ENCODE results near the gene TMEM183A. TPM values are rescaled to one million over a fixed set of nuclear protein-coding genes. Genes with fewer than 3 reads are reported as not detected.
A peak's percentile ranks its signal among the peaks of the same experiment; 100 is the strongest.

The TMEM183A gene
- total RNA-seq, 4 donors from 2014 or later: 104 to 253 (median 111) TPM

GRCh38 chr1:203038891-203039608 lies 31.9 kb downstream of the TMEM183A start:
- no peak for TF ChIP-seq POLR2A (IDR thresholded peaks at IDR 0.05)
- TF ChIP-seq, protein P1, sequence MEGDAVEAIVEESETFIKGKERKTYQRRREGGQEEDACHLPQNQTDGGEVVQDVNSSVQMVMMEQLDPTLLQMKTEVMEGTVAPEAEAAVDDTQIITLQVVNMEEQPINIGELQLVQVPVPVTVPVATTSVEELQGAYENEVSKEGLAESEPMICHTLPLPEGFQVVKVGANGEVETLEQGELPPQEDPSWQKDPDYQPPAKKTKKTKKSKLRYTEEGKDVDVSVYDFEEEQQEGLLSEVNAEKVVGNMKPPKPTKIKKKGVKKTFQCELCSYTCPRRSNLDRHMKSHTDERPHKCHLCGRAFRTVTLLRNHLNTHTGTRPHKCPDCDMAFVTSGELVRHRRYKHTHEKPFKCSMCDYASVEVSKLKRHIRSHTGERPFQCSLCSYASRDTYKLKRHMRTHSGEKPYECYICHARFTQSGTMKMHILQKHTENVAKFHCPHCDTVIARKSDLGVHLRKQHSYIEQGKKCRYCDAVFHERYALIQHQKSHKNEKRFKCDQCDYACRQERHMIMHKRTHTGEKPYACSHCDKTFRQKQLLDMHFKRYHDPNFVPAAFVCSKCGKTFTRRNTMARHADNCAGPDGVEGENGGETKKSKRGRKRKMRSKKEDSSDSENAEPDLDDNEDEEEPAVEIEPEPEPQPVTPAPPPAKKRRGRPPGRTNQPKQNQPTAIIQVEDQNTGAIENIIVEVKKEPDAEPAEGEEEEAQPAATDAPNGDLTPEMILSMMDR (IDR thresholded peaks at IDR 0.05): peak; percentile 86 to 91 (median 88)
- DNase-seq: peak; percentile 74
- intact Hi-C loops (cut with DNase I; ENCODE audit: low total_unique reads): loop anchor here (2.0 kb wide), 1 partner anchor 176 kb away; no protein-coding TSS in a partner anchor
- H3K4me1 ChIP-seq: peaks cover 0 to 9% (median 1%) of the 10 kb centered on the region in 4 donors
- in situ Hi-C loops (cut with MboI; ENCODE audit: low pct_ligation_motif_present in 1 of 4, low pct_unique_long_range_greater_than_20kb in 1 of 4, low sequenced_read_pairs in 3 of 4): loop anchor here in 3 of 4 donors (10.0 kb wide), 2 partner anchors 176 to 186 kb away; partner anchors contain the start of gene CHIT1 (in 1 of the 3)
- no peaks in the 10 kb centered on the region for H3K27me3 ChIP-seq
- WGBS, 2 donors (ENCODE audit: low coverage in 1 of 2): 17 to 47% methylated on average over 6 to 22 of the region's 22 CpGs
- no peak overlapping the region for H3K4me3 ChIP-seq
- peak overlapping the region in 3 of 4 donors; percentile 26 to 52 (median 43) for H3K27ac ChIP-seq
- no peaks in the 10 kb centered on the region for H3K36me3 ChIP-seq
- H3K9me3 ChIP-seq: no peaks in the 10 kb centered on the region

GRCh38 chr1:203039609-203040512 lies 32.7 kb downstream of the TMEM183A start:
- Histone ChIP-seq H3K4me3 (no peak overlapping the region), H3K36me3 (no peaks in the 10 kb centered on the region), H3K9me3 (no peaks in the 10 kb centered on the region), H3K27ac (no peak overlapping the region), H3K4me1 (peaks cover 0 to 9% (median 1%) of the 10 kb centered on the region in 4 donors), H3K27me3 (no peaks in the 10 kb centered on the region)
- no peak for DNase-seq
- in situ Hi-C loops (cut with MboI; ENCODE audit: low pct_ligation_motif_present in 1 of 4, low pct_unique_long_range_greater_than_20kb in 1 of 4, low sequenced_read_pairs in 3 of 4): loop anchor here in 3 of 4 donors (10.0 kb wide), 2 partner anchors 175 to 185 kb away; partner anchors contain the start of gene CHIT1 (in 1 of the 3)
- 40 to 47% methylated on average over 1 to 11 of the region's 11 CpGs for WGBS, 2 donors (ENCODE audit: low coverage in 1 of 2)
- intact Hi-C loops (cut with DNase I; ENCODE audit: low total_unique reads): loop anchor here (1.0 to 2.0 kb wide), 2 partner anchors 131 to 175 kb away; no protein-coding TSS in a partner anchor
- no peak for TF ChIP-seq POLR2A (IDR thresholded peaks at IDR 0.05)
- TF ChIP-seq POLR2AphosphoS5 (IDR thresholded peaks at IDR 0.05): no peak
- TF ChIP-seq, protein P1 (IDR thresholded peaks at IDR 0.05): no peak
- no peak for TF ChIP-seq EP300 (IDR thresholded peaks at IDR 0.05; ENCODE audit: low read depth)

DNA sequence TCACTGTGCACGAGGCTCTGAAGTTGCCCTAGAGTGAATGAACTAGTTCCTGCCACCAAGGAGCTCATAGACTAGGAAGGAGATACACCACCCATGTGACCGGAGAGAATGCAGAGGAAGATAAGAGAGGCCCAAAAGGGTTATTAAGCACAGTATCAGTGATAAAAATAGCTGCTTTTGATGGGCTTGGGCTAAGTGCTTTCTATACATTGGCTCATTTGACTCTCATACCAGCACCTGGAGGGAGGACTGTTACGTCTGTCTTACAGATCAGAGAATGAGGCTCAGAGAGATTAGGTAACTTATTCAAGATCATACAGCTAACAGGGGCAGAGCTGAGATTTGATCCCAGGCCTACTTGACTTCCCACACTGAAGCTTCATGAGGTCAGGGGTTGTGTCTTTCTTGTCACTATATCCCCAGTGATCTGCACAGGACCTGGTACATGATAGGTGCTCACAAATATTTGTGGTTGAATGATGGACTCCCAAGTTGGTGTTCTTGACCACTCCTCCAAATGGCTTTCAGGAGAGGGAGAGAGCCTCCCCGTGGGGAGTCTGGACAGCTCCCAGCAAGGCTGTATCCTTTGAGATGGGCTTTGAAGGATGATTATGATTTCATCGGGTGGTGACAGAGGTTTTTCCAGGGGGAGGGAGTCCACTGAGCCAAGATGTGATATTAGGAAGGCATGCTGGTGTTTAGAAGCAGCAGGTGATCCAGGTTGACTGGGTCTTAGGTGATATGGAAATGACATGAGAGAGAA lies 33.5 kb downstream of the TMEM183A start:
- TF ChIP-seq, protein P1 (IDR thresholded peaks at IDR 0.05): no peak
- TF ChIP-seq POLR2A (IDR thresholded peaks at IDR 0.05): no peak
- no peaks in the 10 kb centered on the region for H3K27me3 ChIP-seq
- DNase-seq: no peak
- 50 to 80% methylated on average over 1 to 5 of the region's 5 CpGs for WGBS, 2 donors (ENCODE audit: low coverage in 1 of 2)
- no peak overlapping the region for H3K27ac ChIP-seq
- in situ Hi-C loops (cut with MboI; ENCODE audit: low pct_ligation_motif_present in 1 of 4, low pct_unique_long_range_greater_than_20kb in 1 of 4, low sequenced_read_pairs in 3 of 4) (no loop called here), intact Hi-C loops (cut with DNase I; ENCODE audit: low total_unique reads) (loop anchor here (1.0 kb wide), 1 partner anchor 131 kb away; no protein-coding TSS in a partner anchor)
- no peak overlapping the region for H3K4me3 ChIP-seq
- no peaks in the 10 kb centered on the region for H3K9me3 ChIP-seq
- H3K36me3 ChIP-seq: no peaks in the 10 kb centered on the region
- H3K4me1 ChIP-seq: peaks cover 0 to 9% (median 1%) of the 10 kb centered on the region in 4 donors

Measured in transverse colon (tissue), 4 donors.